GM12864 (cell line): ENCODE data around the gene CAPN13.

Experiments
- DNase-seq: peaks from one replicate; pipeline ENCODE4 v3.0.0-alpha.2; 2011; ENCODE audit warnings: low read depth
- H3K4me3 ChIP-seq: 2 replicates; pipeline ENCODE4 v1.5.1; 2011; ENCODE audit warnings: mild to moderate bottlenecking, low read depth, low read length, control low read depth
- TF ChIP-seq, protein P1 (sequence below): IDR thresholded peaks from 2 replicates; pipeline ENCODE4 v1.5.1; 2011; ENCODE audit warnings: low read depth, mild to moderate bottlenecking, moderate library complexity, low read length, control low read depth, inconsistent platforms; ENCODE audit errors: missing control alignments

Gene CAPN13

GRCh38 chr2:30770816-30771576 lies 36.2 kb downstream of the CAPN13 start:
- no peak overlapping the region for H3K4me3 ChIP-seq
- no peak for DNase-seq
- TF ChIP-seq, protein P1, sequence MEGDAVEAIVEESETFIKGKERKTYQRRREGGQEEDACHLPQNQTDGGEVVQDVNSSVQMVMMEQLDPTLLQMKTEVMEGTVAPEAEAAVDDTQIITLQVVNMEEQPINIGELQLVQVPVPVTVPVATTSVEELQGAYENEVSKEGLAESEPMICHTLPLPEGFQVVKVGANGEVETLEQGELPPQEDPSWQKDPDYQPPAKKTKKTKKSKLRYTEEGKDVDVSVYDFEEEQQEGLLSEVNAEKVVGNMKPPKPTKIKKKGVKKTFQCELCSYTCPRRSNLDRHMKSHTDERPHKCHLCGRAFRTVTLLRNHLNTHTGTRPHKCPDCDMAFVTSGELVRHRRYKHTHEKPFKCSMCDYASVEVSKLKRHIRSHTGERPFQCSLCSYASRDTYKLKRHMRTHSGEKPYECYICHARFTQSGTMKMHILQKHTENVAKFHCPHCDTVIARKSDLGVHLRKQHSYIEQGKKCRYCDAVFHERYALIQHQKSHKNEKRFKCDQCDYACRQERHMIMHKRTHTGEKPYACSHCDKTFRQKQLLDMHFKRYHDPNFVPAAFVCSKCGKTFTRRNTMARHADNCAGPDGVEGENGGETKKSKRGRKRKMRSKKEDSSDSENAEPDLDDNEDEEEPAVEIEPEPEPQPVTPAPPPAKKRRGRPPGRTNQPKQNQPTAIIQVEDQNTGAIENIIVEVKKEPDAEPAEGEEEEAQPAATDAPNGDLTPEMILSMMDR = no peak

DNA sequence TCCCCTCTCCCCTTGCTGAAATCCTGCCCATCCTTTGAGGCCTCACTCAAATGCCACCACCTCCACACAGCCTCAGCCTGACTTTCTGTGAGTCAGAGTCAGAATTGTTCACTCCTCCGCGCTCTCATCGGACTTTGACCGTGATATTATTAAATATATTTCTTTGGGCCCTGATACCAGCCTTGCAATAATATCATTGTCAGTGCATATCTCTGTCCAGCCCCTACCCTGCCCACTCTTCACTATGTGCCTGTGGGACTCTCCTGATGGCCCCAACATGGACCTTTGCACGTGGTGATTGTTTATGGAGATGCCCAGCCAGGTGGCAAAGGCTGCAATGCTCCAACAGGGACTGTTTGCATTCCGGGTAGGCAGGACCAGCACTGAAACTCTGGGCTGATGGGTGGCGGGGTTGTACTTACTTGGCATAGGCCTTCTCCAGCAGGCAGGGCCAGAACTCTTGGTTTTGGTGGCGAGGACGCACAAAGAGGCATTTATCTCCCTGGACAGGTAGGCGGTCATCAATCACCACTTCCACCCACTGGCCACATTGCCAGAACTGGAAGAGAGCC lies 37.3 kb downstream of the CAPN13 start:
- TF ChIP-seq, protein P1 = no peak
- H3K4me3 ChIP-seq = no peak overlapping the region
- no peak for DNase-seq

DNA sequence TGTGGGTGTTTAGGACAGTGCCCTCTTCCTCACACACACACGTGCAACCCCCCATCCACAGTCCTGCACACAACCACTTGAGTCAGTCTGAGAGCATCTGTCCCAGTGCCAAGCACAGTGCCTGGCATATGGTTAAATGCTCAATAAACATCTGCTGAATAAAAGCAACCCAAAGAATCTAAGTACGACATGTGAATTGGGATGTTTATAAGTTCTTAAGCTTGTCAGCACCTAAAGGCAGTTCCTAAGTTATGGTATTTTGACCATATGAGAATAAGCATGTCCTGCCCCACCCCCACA lies 37.8 kb downstream of the CAPN13 start:
- no peak overlapping the region for H3K4me3 ChIP-seq
- DNase-seq = no peak
- TF ChIP-seq, protein P1 = no peak

- TF ChIP-seq, protein P1 = no peak
- no peak overlapping the region for H3K4me3 ChIP-seq
- no peak for DNase-seq
Observed at GRCh38 chr2:30768708-30769480, 38.4 kb downstream of the CAPN13 start.

- H3K4me3 ChIP-seq = no peak overlapping the region
- TF ChIP-seq, protein P1 = no peak
- no peak for DNase-seq
Observed at GRCh38 chr2:30768036-30768686, 39.1 kb downstream of the CAPN13 start.

DNA sequence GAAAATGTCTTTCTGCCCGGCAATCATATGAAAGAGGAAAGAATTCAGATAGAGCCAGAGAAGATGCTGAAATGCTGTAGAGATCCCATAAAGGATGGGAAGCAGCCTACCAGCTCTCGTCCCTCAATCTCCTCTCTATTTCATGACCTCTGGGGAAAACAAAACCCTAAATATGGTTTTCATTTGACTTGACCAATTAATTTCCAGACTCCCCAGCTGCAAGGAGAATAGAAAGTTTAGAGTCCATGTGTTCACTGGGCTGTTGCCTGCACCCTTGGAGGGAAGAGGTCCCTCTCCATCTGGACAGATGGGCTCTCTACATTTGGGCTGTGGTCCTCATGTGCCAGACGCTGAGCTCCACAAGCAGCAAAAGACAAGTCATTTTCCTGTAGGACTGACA lies 40.6 kb downstream of the CAPN13 start:
- no peak for DNase-seq
- TF ChIP-seq, protein P1 = no peak
- H3K4me3 ChIP-seq = no peak overlapping the region
